NOMO-1 treated with DMSO at 0.1 percent for 48 hours (cell line): ENCODE results near the gene MTCH1.
A peak's percentile ranks its signal among the peaks of the same experiment; 100 is the strongest.
"Not testable (repeated sequence)": the region's sequence is repeated elsewhere in the genome, so short reads cannot be mapped to it uniquely, and the experiment has no call there.

Experiments
- DNase-seq: peaks from one replicate; lab custom pipeline; 2025; ENCODE audit not compliant: unreplicated experiment; lab: John Stamatoyannopoulos, UW

MTCH1 gene

GRCh38 chr6:36955671-36956445 is 30.1 kb downstream of the MTCH1 start:
- DNase-seq = no peak

- DNase-seq = no peak
Measured at GRCh38 chr6:36955136-36955535, 30.9 kb downstream of the MTCH1 start.

- DNase-seq = peak; percentile 29
Measured at GRCh38 chr6:36954262-36954931, 31.6 kb downstream of the MTCH1 start, which contains the start of gene PI16. Gene PI16, plus strand, starts transcription at chr6:36954738. Its CDS starts 23 bp downstream, at chr6:36954761.

- DNase-seq = no peak
Measured at GRCh38 chr6:36953931-36954261, 32.1 kb downstream of the MTCH1 start.

- DNase-seq = no peak
Measured at GRCh38 chr6:36949636-36950035, 36.4 kb downstream of the MTCH1 start.

GRCh38 chr6:36949076-36949475 is 36.9 kb downstream of the MTCH1 start:
- DNase-seq = not testable (repeated sequence)

- DNase-seq = no peak
Measured at GRCh38 chr6:36947570-36948351, 38.2 kb downstream of the MTCH1 start.

- no peak for DNase-seq
Measured at GRCh38 chr6:36946526-36946925, 39.5 kb downstream of the MTCH1 start.

- DNase-seq = no peak
Measured at GRCh38 chr6:36945301-36945700, 40.7 kb downstream of the MTCH1 start.

GRCh38 chr6:36944650-36945049 is 41.3 kb downstream of the MTCH1 start:
- DNase-seq = no peak

GRCh38 chr6:36942329-36942728 is 43.7 kb downstream of the MTCH1 start:
- not testable (repeated sequence) for DNase-seq

- not testable (repeated sequence) for DNase-seq
Measured at GRCh38 chr6:36941561-36941960, 44.4 kb downstream of the MTCH1 start.

GRCh38 chr6:36940027-36940426 is 46.0 kb downstream of the MTCH1 start:
- DNase-seq = no peak

- not testable (repeated sequence) for DNase-seq
Measured at GRCh38 chr6:36939005-36939404, 47.0 kb downstream of the MTCH1 start.

- no peak for DNase-seq
Measured at GRCh38 chr6:36938536-36938935, 47.5 kb downstream of the MTCH1 start.

GRCh38 chr6:36937896-36938295 is 48.1 kb downstream of the MTCH1 start:
- DNase-seq = no peak

GRCh38 chr6:36936824-36937223 is 49.2 kb downstream of the MTCH1 start:
- DNase-seq = no peak

- DNase-seq = no peak
Measured at GRCh38 chr6:36934901-36935300, 51.1 kb downstream of the MTCH1 start.

- DNase-seq = no peak
Measured at GRCh38 chr6:36933519-36933918, 52.5 kb downstream of the MTCH1 start.

- DNase-seq = no peak
Measured at GRCh38 chr6:36933102-36933501, 52.9 kb downstream of the MTCH1 start.

GRCh38 chr6:36930483-36930882 is 55.5 kb downstream of the MTCH1 start:
- no peak for DNase-seq

- DNase-seq = no peak
Measured at GRCh38 chr6:36929607-36930006, 56.4 kb downstream of the MTCH1 start.
